WTC11 (cell line): ENCODE measurements around the gene RIMBP2.

Experiments
- NFYB ChIP-seq: sonication (generic); formaldehyde crosslinking; conservative IDR thresholded peaks from 2 replicates; pipeline ENCODE4 v1.8.0; 2022; ENCODE audit warnings: low read depth, missing genetic modification reagents
- TEAD4 ChIP-seq: sonication (generic); formaldehyde crosslinking; IDR thresholded peaks from 2 replicates; pipeline ENCODE4 v1.8.0; 2022; ENCODE audit warnings: mild to moderate bottlenecking, missing genetic modification reagents
- TF ChIP-seq, protein P1 (sequence below): sonication (generic); formaldehyde crosslinking; IDR thresholded peaks from 2 replicates; pipeline ENCODE4 v1.8.0; 2022; ENCODE audit warnings: mild to moderate bottlenecking, missing genetic modification reagents
- TF ChIP-seq, protein P2 (sequence below): fragments of 200-600 bp; IDR thresholded peaks from 2 replicates; pipeline ENCODE4 v1.8.0; 2022; ENCODE audit warnings: antibody characterized with exemption
- TF ChIP-seq, protein P3 (sequence below): sonication (generic); formaldehyde crosslinking; IDR thresholded peaks from 2 replicates; pipeline ENCODE4 v1.8.1; 2023; ENCODE audit warnings: mild to moderate bottlenecking, missing genetic modification reagents

DNA sequence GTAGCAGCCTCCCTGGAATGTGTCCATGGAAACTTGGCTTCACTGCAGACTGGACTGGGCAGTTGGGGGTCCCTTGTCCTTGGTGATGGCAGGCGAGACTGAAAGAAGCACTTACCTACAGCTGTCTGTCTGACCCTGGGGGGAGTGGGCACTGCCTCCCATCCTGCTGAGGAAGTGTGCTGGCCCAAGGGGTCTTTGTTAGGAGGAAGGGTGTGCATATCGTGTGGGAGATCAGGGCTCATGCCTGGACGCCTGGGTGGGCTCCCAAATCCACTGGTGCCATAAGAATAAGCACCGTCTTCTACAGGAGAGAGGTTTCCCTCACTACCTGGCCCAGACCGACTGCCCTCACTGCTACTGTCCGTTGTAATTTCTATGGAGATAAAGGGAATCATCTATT is 297.0 kb downstream of the RIMBP2 start:
- TF ChIP-seq, protein P1, sequence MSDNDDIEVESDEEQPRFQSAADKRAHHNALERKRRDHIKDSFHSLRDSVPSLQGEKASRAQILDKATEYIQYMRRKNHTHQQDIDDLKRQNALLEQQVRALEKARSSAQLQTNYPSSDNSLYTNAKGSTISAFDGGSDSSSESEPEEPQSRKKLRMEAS (CRISPR knock-in tag), result no peak
- TF ChIP-seq, protein P2, sequence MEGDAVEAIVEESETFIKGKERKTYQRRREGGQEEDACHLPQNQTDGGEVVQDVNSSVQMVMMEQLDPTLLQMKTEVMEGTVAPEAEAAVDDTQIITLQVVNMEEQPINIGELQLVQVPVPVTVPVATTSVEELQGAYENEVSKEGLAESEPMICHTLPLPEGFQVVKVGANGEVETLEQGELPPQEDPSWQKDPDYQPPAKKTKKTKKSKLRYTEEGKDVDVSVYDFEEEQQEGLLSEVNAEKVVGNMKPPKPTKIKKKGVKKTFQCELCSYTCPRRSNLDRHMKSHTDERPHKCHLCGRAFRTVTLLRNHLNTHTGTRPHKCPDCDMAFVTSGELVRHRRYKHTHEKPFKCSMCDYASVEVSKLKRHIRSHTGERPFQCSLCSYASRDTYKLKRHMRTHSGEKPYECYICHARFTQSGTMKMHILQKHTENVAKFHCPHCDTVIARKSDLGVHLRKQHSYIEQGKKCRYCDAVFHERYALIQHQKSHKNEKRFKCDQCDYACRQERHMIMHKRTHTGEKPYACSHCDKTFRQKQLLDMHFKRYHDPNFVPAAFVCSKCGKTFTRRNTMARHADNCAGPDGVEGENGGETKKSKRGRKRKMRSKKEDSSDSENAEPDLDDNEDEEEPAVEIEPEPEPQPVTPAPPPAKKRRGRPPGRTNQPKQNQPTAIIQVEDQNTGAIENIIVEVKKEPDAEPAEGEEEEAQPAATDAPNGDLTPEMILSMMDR, result no peak
- TF ChIP-seq TEAD4 (CRISPR knock-in tag), result no peak
- no peak for TF ChIP-seq NFYB (CRISPR knock-in tag)
- TF ChIP-seq, protein P3, sequence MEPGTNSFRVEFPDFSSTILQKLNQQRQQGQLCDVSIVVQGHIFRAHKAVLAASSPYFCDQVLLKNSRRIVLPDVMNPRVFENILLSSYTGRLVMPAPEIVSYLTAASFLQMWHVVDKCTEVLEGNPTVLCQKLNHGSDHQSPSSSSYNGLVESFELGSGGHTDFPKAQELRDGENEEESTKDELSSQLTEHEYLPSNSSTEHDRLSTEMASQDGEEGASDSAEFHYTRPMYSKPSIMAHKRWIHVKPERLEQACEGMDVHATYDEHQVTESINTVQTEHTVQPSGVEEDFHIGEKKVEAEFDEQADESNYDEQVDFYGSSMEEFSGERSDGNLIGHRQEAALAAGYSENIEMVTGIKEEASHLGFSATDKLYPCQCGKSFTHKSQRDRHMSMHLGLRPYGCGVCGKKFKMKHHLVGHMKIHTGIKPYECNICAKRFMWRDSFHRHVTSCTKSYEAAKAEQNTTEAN (CRISPR knock-in tag), result no peak
